ENCODE results near the gene AUTS2. TPM values are rescaled to one million over a fixed set of nuclear protein-coding genes. Genes with fewer than 3 reads are reported as not detected.

The AUTS2 gene
- total RNA-seq, 2 experiments from 2014 or later: 4.0 to 4.7 TPM

GRCh38 chr7:69756235-69756634 lies 158.0 kb downstream of the AUTS2 start:
- no peak overlapping the region for H3K4me3 Mint-ChIP-seq
- no peak for DNase-seq
- H3K27ac Mint-ChIP-seq: no peak overlapping the region
- H3K9me3 Mint-ChIP-seq: no peaks in the 10 kb centered on the region
- intact Hi-C loops (cut with micrococcal nuclease): no loop called here
- ChIA-PET POLR2A (no interaction called here), CTCF (interaction anchor here (1.2 kb wide), 1 partner anchor 13 kb away, joined by 3 read pairs; no protein-coding TSS in a partner anchor)
- H3K4me1 Mint-ChIP-seq (ENCODE audit: low read depth): no peaks in the 10 kb centered on the region
- H3K36me3 Mint-ChIP-seq: no peaks in the 10 kb centered on the region
- no peaks in the 10 kb centered on the region for H3K27me3 Mint-ChIP-seq

DNA sequence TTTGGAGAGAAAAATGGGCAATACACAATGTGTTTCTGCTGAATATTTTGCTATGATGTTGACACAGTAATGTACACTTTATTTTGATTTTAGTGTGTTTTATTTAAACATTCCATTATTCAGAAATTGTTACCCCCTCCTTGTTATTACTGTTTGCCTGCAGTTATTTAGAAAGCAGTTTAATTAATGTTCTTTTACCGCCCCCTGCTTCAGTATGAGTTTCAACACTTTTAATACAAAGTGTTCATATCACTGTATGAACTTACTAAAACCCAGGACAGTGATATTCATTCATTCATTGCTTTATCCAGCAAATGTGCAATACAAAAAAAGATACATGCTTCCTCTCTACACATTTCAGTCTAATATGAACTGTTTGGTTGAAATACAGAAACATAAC lies 159.3 kb downstream of the AUTS2 start:
- ChIA-PET CTCF (interaction anchor here (1.2 kb wide), 1 partner anchor 11 kb away, joined by 3 read pairs; no protein-coding TSS in a partner anchor), POLR2A (no interaction called here)
- no peak for DNase-seq
- no peaks in the 10 kb centered on the region for H3K36me3 Mint-ChIP-seq
- no peak overlapping the region for H3K27ac Mint-ChIP-seq
- no peaks in the 10 kb centered on the region for H3K27me3 Mint-ChIP-seq
- no peaks in the 10 kb centered on the region for H3K9me3 Mint-ChIP-seq
- H3K4me1 Mint-ChIP-seq (ENCODE audit: low read depth): no peaks in the 10 kb centered on the region
- H3K4me3 Mint-ChIP-seq: no peak overlapping the region
- intact Hi-C loops (cut with micrococcal nuclease): no loop called here

GRCh38 chr7:69757981-69758430 lies 159.7 kb downstream of the AUTS2 start:
- intact Hi-C loops (cut with micrococcal nuclease): no loop called here
- no peaks in the 10 kb centered on the region for H3K9me3 Mint-ChIP-seq
- H3K4me3 Mint-ChIP-seq: no peak overlapping the region
- CTCF ChIA-PET: no interaction called here
- DNase-seq: no peak
- no peaks in the 10 kb centered on the region for H3K27me3 Mint-ChIP-seq
- no peaks in the 10 kb centered on the region for H3K36me3 Mint-ChIP-seq
- H3K27ac Mint-ChIP-seq: no peak overlapping the region
- no peaks in the 10 kb centered on the region for H3K4me1 Mint-ChIP-seq (ENCODE audit: low read depth)
- POLR2A ChIA-PET: no interaction called here

DNA sequence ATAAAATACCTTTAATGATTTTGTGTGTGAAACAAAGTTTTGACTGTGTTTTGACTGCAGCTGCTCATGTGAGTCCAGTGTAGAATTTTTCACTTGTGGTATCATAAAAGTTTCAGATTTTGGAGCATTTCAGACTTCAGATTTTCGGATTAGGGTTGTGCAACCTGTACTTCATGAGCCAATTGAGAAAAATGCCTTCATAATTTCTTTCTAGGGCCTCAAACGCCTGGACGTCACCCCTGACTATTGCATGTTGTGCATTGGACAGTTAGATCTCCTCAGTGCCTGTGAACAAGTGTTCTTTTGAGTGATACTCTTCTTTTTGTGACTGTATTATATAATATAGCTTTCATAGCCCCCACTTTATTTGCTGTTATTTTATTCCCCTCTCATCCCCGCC lies 161.1 kb downstream of the AUTS2 start:
- Mint-ChIP-seq H3K9me3 (no peaks in the 10 kb centered on the region), H3K36me3 (no peaks in the 10 kb centered on the region), H3K27ac (no peak overlapping the region), H3K27me3 (no peaks in the 10 kb centered on the region), H3K4me1 (ENCODE audit: low read depth) (no peaks in the 10 kb centered on the region), H3K4me3 (no peak overlapping the region)
- intact Hi-C loops (cut with micrococcal nuclease): no loop called here
- no peak for DNase-seq
- ChIA-PET CTCF (no interaction called here), POLR2A (no interaction called here)

- no peak for DNase-seq
- ChIA-PET CTCF (no interaction called here), POLR2A (no interaction called here)
- intact Hi-C loops (cut with micrococcal nuclease): no loop called here
- Mint-ChIP-seq H3K4me1 (ENCODE audit: low read depth) (no peaks in the 10 kb centered on the region), H3K36me3 (no peaks in the 10 kb centered on the region), H3K9me3 (peaks cover 2% of the 10 kb centered on the region), H3K27ac (no peak overlapping the region), H3K27me3 (no peaks in the 10 kb centered on the region), H3K4me3 (no peak overlapping the region)
These were observed 163.1 kb downstream of the AUTS2 start for GRCh38 chr7:69761290-69761922.

DNA sequence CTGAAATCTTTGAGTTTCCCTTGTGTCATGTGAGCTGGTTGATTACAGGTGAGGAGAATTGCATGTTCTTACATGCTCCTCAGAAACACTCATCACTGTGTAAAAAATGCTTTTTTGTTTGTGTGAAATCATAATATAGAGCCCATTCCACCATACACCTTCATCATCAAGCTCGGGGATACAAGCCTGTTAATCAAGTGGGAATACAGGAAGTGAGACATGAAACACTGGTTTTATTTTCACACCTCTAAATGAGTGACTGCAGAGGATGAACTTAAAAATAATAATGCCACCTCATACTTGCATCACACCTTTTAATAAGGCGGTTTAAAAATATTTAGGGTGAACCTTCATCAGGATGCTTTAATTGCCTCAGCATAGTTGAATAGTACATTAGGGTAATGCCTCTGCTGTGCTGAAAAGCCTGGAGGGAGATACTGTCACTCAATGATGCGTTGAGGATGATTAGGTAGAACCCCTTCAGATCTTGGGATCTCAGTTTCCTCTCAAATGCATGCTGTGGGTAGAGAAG lies 164.6 kb downstream of the AUTS2 start:
- Mint-ChIP-seq H3K27me3 (no peaks in the 10 kb centered on the region), H3K9me3 (peaks cover 2% of the 10 kb centered on the region), H3K4me1 (ENCODE audit: low read depth) (no peaks in the 10 kb centered on the region), H3K36me3 (no peaks in the 10 kb centered on the region), H3K4me3 (no peak overlapping the region), H3K27ac (no peak overlapping the region)
- intact Hi-C loops (cut with micrococcal nuclease): no loop called here
- ChIA-PET POLR2A (no interaction called here), CTCF (no interaction called here)
- no peak for DNase-seq

DNA sequence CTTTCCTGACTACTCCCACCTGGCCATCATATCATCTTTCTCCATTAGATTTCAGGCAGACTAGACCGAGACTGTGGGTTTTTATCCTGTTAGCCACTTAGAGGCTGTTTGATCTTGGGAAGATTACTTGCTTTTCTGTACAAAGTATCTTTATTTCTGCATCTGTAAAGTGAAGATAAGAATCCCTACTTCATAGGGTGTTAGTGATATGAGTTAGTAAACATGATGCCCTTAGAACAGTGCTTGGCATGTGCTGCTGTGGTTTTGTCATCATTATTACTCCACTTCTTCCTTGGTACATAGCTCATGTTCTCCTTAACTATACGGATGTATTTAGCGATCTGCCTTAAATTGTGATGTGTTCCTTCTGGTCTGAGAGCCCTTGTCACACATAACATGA lies 165.2 kb downstream of the AUTS2 start:
- Mint-ChIP-seq H3K27ac (no peak overlapping the region), H3K36me3 (no peaks in the 10 kb centered on the region), H3K27me3 (no peaks in the 10 kb centered on the region), H3K4me1 (ENCODE audit: low read depth) (no peaks in the 10 kb centered on the region), H3K4me3 (no peak overlapping the region), H3K9me3 (peaks cover 2% of the 10 kb centered on the region)
- CTCF ChIA-PET: no interaction called here
- intact Hi-C loops (cut with micrococcal nuclease): no loop called here
- DNase-seq: no peak
- POLR2A ChIA-PET: no interaction called here

DNA sequence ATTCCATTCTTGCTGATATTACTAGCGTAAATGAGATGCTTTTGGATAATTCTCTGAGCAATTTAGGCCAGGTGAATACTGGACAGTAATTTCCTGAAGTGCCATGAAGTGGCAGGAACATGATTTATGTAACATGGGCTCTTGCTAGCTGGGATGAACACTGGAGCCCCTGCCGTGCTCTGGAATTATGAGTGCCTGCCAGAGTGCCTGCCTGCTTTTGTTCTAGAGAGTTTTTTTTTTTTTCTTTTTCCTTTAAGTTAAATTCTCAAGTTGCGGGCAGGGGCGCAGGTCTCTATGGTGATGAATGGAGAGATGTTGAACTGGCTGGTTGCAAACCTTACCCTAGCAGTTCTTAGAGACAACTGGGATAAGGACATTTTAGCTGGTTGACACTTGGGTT lies 165.9 kb downstream of the AUTS2 start:
- Mint-ChIP-seq H3K9me3 (peaks cover 2% of the 10 kb centered on the region), H3K27ac (no peak overlapping the region), H3K36me3 (no peaks in the 10 kb centered on the region), H3K4me3 (no peak overlapping the region), H3K27me3 (no peaks in the 10 kb centered on the region), H3K4me1 (ENCODE audit: low read depth) (no peaks in the 10 kb centered on the region)
- DNase-seq: no peak
- ChIA-PET POLR2A (no interaction called here), CTCF (no interaction called here)
- intact Hi-C loops (cut with micrococcal nuclease): no loop called here

DNA sequence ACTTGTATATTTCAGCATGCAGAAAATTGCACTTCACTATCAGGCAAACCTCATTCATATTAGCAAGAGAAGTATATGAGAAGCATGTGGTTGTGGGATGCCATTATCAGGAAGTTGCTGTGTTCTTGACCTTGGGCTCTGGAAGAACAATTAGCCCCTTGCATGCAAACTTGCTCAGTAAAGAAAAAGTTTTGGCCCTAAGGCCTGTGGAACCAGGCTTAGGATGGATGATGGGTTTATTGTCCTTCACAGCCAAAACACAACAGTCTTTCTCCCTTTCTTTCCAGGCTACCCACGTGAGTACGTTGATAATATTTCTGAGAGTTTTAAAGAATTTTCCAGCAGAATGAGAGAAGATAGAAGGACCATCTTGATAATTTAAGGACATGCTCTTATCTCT lies 166.4 kb downstream of the AUTS2 start:
- Mint-ChIP-seq H3K4me3 (no peak overlapping the region), H3K9me3 (peaks cover 2% of the 10 kb centered on the region), H3K27me3 (no peaks in the 10 kb centered on the region), H3K4me1 (ENCODE audit: low read depth) (no peaks in the 10 kb centered on the region), H3K36me3 (no peaks in the 10 kb centered on the region), H3K27ac (no peak overlapping the region)
- ChIA-PET CTCF (no interaction called here), POLR2A (no interaction called here)
- no peak for DNase-seq
- intact Hi-C loops (cut with micrococcal nuclease): no loop called here

- H3K27me3 Mint-ChIP-seq: no peaks in the 10 kb centered on the region
- H3K4me3 Mint-ChIP-seq: no peak overlapping the region
- CTCF ChIA-PET: no interaction called here
- DNase-seq: no peak
- H3K36me3 Mint-ChIP-seq: no peaks in the 10 kb centered on the region
- H3K27ac Mint-ChIP-seq: no peak overlapping the region
- no peaks in the 10 kb centered on the region for H3K4me1 Mint-ChIP-seq (ENCODE audit: low read depth)
- intact Hi-C loops (cut with micrococcal nuclease): no loop called here
- POLR2A ChIA-PET: no interaction called here
- H3K9me3 Mint-ChIP-seq: peaks cover 2% of the 10 kb centered on the region
These were observed 167.6 kb downstream of the AUTS2 start for GRCh38 chr7:69765879-69766278.

DNA sequence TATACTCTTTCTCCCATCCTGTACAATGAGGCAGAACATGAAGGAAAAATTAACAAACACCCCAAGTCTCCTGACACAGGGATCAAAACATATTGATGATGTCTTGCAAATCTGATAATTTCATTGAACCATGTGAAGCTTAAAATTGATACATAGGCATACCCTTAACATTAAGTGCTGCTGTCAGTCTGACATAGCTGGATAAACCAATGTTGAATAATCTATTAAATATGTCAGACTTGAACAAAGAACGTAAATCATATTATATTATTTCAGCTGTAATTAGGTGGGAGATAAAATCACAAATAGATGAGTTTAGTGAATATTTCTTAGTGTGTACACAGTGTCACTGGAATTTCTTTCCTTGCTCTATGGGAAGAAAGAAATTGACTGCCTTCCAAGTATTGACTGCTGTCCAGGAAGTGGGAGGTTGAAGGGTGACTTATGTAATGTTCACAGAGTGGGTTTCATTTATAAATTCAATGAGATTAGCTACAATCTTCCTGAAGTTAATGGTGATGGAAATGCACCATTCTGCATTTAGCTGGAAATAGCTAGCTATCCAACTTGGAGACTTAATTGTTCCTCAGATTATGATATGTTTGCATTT lies 170.8 kb downstream of the AUTS2 start:
- Mint-ChIP-seq H3K27me3 (no peaks in the 10 kb centered on the region), H3K4me1 (ENCODE audit: low read depth) (no peaks in the 10 kb centered on the region), H3K27ac (no peak overlapping the region), H3K4me3 (no peak overlapping the region), H3K9me3 (peaks cover 2% of the 10 kb centered on the region), H3K36me3 (no peaks in the 10 kb centered on the region)
- POLR2A ChIA-PET: no interaction called here
- intact Hi-C loops (cut with micrococcal nuclease): no loop called here
- no peak for DNase-seq
- CTCF ChIA-PET: interaction anchor here (1.0 kb wide), 1 partner anchor 12 kb away, joined by 3 read pairs; no protein-coding TSS in a partner anchor

GRCh38 chr7:69769826-69770225 lies 171.6 kb downstream of the AUTS2 start:
- intact Hi-C loops (cut with micrococcal nuclease): no loop called here
- no peak for DNase-seq
- Mint-ChIP-seq H3K36me3 (no peaks in the 10 kb centered on the region), H3K4me3 (no peak overlapping the region), H3K27ac (no peak overlapping the region), H3K4me1 (ENCODE audit: low read depth) (no peaks in the 10 kb centered on the region), H3K9me3 (peaks cover 2% of the 10 kb centered on the region), H3K27me3 (no peaks in the 10 kb centered on the region)
- ChIA-PET POLR2A (no interaction called here), CTCF (no interaction called here)

- DNase-seq: no peak
- ChIA-PET POLR2A (no interaction called here), CTCF (no interaction called here)
- Mint-ChIP-seq H3K27me3 (no peaks in the 10 kb centered on the region), H3K9me3 (no peaks in the 10 kb centered on the region), H3K36me3 (no peaks in the 10 kb centered on the region), H3K27ac (no peak overlapping the region), H3K4me1 (ENCODE audit: low read depth) (no peaks in the 10 kb centered on the region), H3K4me3 (no peak overlapping the region)
- intact Hi-C loops (cut with micrococcal nuclease): no loop called here
These were observed 172.3 kb downstream of the AUTS2 start for GRCh38 chr7:69770613-69771012.
